ENCODE measurements around the gene MTLN.
A peak's percentile ranks its signal among the peaks of the same experiment; 100 is the strongest.
"Not testable (repeated sequence)": the region's sequence is repeated elsewhere in the genome, so short reads cannot be mapped to it uniquely, and the experiment has no call there.

MTLN gene, protein sequence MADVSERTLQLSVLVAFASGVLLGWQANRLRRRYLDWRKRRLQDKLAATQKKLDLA

GRCh38 chr2:110211938-110212858 lies at the start of gene MTLN:
Gene MTLN (minus strand): TSS chr2:110212547. CDS start chr2:110212525, 22 bp downstream.
- DNase-seq (ENCODE audit: low spot score) = peak; percentile 62

- DNase-seq (ENCODE audit: low spot score) = not testable (repeated sequence)
Observed at GRCh38 chr2:110261910-110262309, 49.6 kb upstream of the MTLN start.

DNA sequence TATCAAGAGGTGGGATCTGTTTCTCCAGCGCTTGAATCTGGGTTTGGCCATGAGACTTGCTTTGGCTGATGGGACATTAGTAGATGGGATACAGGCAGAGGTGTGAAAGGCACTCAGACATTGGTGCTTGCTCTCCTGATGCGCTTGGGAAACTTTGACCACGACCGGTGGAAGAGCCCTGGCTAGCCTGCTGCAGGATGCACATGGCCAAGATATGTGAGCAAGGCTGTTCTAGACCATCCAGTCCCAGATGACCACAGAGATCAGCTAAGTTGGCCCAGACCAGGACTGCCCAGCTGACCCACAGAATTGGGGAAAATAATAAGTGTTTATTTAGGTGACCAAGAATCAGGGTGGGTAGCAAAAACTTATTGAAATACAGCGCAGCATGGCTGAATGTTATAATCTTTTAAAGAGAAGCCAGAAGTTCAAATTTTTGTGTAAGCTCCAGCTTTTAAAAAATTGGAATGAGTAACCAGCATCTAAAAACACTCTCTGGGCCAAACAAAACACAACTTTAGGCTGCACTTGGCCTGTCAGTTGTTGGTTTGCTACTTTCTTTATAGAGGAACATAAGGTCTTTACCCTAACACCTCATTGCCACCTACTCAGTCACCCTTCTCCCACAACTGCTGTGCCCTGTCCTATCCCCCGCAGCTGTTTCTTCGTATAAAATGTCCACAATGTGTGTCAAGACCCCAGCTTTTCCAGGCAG lies 35.9 kb upstream of the MTLN start:
- not testable (repeated sequence) for DNase-seq (ENCODE audit: low spot score)

DNA sequence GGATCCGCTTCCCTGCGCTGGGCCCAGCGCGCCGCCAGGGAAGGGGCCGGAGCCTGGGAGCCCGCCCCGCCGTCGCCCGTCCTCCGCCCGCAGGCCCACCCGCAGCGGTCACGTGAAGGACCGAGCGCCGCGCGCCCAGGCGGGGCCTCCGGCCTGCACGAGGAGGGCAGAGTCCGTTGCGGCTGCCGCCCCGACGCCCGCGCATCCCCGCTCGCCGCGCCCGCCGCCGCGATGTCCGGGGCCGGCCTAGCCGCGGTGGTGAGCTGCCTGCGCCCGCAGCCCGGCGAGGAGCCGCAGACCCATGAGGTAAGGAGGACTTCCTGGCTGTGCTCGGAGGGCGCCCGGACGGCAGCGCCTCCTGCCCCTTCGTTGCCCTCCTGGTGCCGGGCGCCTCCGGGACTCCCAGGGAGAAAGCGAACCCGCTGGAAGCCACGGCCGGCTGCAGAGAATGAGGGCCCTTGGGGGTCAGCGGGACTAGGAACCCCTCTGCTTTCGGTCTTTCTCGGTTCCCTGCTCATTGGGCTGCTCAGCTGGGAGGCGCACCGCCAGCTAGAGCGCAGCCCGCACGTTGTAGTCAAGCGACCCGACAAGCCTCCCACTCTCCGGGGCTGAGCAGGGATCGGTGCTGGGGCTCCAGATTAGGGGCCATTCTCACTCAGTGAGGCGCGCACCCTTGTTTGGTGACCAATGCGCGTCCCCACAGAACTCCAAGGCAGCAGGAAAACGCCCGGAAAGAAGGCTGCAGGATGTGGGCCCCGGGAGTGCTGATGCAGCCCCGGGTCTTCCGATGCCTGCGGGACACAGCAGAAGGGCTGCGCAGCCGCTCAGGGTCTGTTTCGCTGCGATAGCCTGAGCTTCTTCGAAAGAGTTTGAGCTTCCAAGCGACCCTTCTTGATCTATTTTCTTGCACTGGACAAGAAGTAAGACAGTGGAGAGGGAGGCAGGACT lies 33.4 kb upstream of the MTLN start:
- not testable (repeated sequence) for DNase-seq (ENCODE audit: low spot score)

GRCh38 chr2:110243283-110243682 lies 30.9 kb upstream of the MTLN start:
- DNase-seq (ENCODE audit: low spot score) = not testable (repeated sequence)

- not testable (repeated sequence) for DNase-seq (ENCODE audit: low spot score)
Observed at GRCh38 chr2:110234514-110234913, 22.2 kb upstream of the MTLN start.

- not testable (repeated sequence) for DNase-seq (ENCODE audit: low spot score)
Observed at GRCh38 chr2:110229886-110230285, 17.5 kb upstream of the MTLN start.

- not testable (repeated sequence) for DNase-seq (ENCODE audit: low spot score)
Observed at GRCh38 chr2:110222626-110223025, 10.3 kb upstream of the MTLN start.

DNA sequence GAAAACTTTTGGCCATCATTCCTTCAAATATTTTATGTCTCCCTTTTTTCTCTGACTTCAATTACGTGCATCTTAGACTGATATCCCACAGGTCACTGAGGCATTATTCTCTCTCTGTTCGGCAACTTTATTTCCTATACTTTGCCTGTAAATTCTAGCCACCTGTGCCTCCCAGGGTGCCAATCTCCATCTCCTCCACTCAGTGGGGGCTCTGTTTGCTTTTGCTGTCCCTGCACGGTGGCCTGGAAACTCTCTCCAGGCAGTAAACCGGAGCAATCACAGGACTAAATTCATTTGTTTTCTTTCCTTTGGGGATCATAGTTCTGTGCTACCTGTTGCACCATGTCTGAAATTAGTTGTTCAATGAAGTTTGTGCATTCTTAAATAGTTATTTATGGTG lies 9.6 kb upstream of the MTLN start:
- DNase-seq (ENCODE audit: low spot score) = no peak

GRCh38 chr2:110220190-110220564 lies 7.8 kb upstream of the MTLN start:
- DNase-seq (ENCODE audit: low spot score) = no peak

GRCh38 chr2:110219496-110220189 lies 7.3 kb upstream of the MTLN start:
- DNase-seq (ENCODE audit: low spot score) = no peak

GRCh38 chr2:110218889-110219288 lies 6.5 kb upstream of the MTLN start:
- not testable (repeated sequence) for DNase-seq (ENCODE audit: low spot score)

GRCh38 chr2:110216803-110217202 lies 4.5 kb upstream of the MTLN start:
- no peak for DNase-seq (ENCODE audit: low spot score)

DNA sequence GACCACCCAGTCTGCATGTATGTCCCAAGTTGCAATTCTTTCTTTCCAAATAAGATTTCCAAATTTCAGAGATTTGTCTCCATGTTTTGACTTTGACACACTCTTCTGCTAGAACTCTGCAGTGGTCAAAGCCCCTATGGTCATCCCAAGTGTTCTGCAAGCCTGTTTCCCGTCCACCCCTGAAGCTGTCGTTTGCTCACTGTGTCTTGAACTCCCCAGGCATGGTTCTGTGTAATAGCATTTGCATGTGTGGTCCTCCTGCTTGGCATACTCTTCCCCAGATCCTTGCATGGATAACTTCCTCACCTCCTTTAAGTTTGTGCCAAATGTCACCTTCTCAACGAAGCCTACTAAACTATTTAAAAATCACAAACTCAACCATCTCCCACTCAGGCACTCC lies 3.9 kb upstream of the MTLN start:
- no peak for DNase-seq (ENCODE audit: low spot score)

GRCh38 chr2:110215566-110216158 lies 3.3 kb upstream of the MTLN start:
- no peak for DNase-seq (ENCODE audit: low spot score)

DNA sequence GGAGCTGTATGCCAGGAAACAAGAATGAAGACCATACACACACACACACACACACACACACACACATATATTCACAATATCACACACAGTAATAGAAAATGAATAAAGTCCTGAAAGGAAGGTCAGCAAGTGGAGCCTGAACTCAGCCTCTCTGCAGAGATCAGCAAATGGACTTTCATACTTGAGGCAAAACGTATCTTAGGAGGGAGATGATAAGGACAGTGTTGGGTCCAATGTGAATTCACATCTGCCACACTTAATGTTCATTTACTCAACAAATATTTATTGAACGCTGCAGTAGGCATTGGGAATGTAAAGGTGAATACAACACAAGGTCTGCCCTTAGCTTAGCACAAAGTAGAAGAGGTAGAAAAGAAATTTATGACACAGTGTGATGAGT lies 2.7 kb upstream of the MTLN start:
- no peak for DNase-seq (ENCODE audit: low spot score)

GRCh38 chr2:110213522-110213921 lies 1.2 kb upstream of the MTLN start:
- DNase-seq (ENCODE audit: low spot score) = not testable (repeated sequence)

DNA sequence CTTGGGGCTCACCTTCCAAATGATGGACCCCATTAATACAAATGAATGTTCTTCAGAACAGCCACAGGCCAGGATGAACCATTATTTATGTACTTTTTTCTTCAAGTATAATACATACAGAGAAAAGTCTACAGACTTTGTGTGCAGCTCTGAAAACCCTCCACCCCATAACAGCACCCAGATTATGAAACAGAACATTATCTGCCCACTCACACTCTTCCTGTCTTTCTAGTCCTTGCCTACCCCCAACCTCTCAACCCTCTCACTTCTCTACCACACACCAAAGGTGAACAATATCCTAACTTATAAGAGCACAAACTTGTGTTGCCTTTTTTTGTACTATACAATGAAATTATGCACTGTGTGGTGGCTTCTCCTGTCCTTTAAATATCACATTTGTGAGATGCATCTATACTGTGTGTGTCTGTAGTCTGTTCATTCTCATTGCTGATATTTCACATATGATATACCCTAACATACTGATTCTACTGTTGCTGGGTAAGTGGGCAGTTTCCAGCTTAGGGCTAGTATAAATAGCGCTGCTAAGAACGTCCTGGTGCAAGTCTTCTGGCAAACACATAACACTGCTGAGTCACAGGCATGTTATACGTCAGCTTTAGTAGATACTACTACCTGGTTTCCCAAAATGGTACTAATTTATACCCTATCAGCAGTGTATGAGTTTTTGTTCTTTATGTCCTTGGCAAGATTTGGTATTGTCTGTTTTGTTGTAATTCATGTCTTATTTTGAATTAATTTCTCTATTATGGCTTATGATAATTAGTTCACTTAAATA lies 6.5 kb downstream of the MTLN start:
- DNase-seq (ENCODE audit: low spot score) = no peak

- DNase-seq (ENCODE audit: low spot score) = peak; percentile 81
Observed at GRCh38 chr2:110204408-110205385, 7.7 kb downstream of the MTLN start, which contains the start of gene NPHP1. Gene NPHP1 (minus strand): TSS chr2:110205013. CDS start chr2:110204968, 45 bp downstream.
